GDM1 (cell line): ENCODE measurements around the gene TRPV3.
"Not testable (repeated sequence)": the region's sequence is repeated elsewhere in the genome, so short reads cannot be mapped to it uniquely, and the experiment has no call there.

Experiments used
- DNase-seq: peaks from one replicate; lab custom pipeline; 2025; lab: John Stamatoyannopoulos, UW

TRPV3 gene

DNA sequence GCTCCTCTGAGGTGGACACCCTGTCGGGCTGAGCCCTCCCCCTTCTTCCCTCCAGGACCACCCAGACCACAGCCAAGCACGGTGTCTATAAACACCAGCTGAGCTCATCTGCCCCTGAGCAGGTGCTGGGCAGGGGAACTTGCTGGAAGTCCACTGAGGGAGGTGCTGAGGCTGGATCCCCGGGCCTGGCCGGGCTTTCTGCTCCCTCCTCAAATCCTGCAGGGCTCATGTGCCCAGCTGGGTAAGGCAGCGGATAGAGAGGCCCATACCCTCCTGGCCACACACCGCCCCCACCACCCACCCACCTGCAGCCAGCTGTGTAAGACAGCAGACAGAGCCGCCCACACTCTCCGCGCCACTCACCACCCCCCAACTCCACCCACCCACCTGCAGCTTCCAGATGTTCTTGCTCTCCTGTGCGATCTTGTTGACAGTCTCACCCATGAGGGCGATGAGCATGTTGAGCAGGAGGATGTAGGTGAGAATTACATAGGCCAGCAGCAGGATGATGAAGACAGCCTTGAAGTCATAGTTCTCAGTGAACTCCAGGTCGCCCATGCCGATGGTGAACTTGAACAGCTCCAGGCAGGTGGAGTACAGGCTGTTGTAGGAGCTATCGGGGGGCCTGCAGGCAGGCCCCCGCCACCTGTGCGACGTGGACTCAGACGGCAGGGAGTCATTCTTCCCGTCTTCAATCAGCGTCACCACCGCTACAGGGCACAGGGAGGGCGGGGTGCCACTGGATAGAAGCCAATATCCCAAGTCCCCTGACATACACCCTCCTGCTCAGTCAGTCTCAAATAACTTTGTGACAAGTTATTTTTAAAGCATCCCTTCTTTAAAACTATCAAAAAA lies 15.9 kb upstream of the TRPV3 start:
- DNase-seq: no peak

- no peak for DNase-seq
These were observed 14.6 kb upstream of the TRPV3 start for GRCh38 chr17:3572231-3572630.

DNA sequence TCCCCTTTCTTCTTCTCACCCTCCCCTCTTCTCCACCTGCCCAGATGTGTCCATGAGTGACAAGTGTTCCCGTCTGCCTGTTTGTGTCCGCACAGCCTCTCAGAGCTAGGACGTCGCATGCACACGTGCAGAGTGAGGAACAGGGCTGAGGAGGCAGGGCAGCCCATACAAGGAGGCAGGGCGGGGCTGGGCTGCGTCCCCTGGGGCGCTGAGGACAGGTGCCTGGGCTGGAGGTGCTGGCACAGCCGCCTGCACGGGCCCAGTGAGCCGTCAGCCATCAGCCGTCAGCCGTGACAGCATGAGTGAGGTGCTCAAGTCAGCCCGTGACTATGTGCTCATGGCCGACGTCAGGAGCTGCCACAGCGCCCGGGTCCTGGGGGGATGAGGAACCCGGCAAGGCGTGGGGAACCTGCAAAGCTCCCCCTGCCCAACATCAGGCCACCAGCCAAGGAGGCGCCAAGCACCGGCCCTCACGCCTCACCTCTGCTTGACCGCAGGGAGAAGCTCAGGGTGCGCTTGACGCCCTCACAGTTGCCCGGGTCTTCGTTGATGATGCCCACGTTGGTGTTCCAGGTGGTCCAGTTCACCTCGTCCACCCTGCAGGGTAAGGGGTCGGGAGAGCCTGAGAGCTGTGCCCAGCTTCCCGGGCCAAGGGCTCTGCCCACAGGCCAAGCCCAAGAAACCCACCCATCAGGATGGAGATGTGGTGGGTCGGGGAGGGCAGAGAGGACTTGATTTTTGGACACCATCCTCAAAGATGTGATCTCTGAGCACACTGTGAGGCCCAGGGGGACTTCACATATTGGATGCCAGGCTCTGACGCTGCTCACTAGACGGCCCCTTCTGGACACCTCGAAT lies 13.7 kb upstream of the TRPV3 start:
- DNase-seq: no peak

DNA sequence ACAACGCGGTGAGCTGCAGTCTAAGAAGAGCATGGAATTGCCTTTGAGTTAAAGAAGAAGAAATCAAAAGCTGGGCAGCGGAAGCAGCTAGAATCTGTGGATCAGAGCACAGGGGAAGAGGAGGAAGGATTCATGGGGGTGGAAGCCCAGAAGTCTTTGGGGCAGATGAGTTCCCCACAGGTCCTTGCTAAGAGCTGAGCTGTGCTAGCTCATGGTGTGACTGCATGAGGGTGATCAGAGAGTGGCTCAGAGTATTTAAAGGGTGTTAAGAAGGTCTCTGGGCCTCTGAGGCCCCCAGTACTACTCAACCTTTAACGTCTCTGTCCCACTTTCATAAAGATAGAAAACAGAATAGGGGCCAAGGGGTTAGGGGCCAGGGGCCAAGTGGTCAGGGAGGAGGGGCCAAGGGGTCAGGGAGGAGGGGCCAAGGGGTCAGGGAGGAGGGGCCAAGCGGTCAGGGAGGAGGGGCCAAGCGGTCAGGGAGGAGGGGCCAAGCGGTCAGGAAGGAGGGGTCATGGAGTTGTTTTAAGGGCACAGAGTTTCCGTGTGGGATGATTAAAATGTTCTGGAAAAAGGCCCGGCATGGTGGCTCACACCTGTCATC lies 12.0 kb upstream of the TRPV3 start:
- no peak for DNase-seq

- DNase-seq: no peak
These were observed 8.9 kb upstream of the TRPV3 start for GRCh38 chr17:3566551-3566950.

DNA sequence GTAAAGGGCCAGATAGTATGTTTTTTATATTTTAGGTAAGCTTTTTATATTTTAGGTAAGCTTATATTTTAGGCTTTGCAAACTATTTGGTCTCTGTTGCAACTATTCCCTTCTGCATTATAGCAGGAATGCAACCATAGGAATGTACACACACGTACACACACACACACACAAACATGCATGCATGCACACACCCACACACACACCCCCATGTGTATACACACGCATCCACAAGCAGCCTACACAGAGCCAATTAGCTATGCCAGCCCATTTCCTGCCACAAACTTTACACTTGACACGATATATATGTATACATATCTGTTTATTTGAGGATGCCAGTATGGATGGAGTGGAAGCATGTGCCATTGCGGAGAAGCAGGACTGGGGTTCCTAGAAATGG lies 7.5 kb upstream of the TRPV3 start:
- no peak for DNase-seq

- DNase-seq: not testable (repeated sequence)
These were observed 6.6 kb upstream of the TRPV3 start for GRCh38 chr17:3564241-3564640.

DNA sequence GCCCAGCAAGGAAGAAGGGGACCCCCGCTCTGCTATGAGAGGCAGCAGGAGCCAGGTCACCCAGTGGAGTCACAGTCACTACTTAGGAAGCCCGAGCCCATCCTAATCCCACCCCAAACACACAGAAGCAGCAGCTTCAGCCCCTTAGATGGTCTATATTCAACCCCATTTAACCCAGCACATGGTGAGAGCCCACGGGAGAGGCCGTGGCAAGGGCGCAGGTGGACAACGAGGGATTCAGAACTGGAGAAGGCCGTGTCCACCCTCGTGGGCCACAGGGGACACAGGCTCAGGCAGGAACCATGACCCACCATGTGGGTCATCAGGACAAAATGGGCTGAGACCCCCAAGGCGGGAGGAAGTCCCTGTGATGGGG lies 1.6 kb upstream of the TRPV3 start:
- DNase-seq: no peak

DNA sequence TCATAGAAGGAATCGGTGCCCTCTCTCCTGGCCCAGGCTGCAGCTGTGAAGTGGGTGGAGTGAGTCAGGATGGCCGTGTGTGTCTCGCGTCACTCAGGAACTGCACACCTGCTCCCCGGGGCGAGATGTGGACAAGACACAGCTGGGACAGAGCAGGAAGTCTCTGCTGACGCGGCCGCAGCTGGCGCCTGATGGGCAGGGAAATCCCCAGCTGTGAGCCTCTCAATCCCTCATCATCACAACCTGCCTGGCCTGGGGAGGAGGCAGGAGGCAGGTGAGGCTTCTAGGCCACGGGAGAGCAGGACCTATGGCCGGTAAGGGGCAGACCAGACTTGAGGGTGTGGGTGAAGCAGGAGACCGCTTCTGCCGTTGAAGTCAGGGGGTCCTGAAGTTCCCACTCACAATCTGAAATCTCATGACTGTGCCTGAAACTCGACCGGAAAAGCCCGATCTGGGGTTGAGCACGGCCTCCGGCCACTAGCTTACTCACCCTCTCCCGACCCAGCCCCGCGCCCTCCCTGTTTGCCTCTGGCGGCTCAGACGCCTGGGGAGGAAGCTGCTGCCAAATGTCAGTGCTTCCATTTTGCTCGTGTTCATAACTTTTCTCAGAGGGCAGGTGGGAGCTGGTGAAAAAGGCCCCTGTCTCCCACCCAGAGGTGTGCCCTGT lies 1.1 kb upstream of the TRPV3 start:
- DNase-seq: no peak

DNA sequence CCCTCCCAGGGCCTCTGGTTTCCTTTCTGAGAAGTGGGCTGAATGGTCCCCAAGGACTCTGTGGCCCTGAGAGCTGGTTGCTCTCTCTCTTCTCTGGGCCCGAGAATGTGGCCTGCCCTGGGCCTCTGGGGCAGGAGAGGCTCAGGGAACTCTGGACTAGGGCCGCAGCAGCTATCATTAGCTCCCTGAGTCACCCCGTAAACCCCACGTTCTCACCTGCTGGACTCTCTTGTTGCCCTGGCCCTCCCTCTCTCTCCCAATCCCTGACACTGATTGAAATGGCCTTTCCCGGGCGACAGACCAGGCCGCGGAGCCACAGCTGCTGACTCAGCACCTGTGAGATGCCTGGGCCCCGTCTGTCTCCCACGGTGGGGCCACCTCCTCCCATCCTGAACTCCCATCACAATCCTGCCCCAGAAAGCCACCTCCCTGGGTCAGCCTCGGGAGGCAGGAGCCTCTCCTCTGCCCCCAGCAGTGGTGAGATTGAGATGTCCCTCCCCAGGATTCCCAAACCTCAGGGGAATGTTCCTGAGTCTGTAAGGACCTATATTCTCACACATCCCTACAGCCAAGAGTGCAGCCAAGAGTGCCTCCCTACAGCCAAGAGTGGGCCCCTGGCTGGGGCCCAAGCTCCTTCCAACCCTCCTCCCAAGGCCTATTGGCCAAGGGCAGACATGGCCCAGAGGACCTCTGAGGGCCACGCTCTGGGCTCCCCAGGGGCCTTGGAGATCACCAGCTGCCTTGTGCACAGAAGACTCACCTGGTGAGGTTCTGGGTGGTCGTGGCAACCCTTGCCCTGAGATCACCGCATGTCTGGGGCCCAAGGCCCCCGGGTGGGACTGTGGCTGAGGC lies 470 bp downstream of the TRPV3 start:
- DNase-seq: no peak

DNA sequence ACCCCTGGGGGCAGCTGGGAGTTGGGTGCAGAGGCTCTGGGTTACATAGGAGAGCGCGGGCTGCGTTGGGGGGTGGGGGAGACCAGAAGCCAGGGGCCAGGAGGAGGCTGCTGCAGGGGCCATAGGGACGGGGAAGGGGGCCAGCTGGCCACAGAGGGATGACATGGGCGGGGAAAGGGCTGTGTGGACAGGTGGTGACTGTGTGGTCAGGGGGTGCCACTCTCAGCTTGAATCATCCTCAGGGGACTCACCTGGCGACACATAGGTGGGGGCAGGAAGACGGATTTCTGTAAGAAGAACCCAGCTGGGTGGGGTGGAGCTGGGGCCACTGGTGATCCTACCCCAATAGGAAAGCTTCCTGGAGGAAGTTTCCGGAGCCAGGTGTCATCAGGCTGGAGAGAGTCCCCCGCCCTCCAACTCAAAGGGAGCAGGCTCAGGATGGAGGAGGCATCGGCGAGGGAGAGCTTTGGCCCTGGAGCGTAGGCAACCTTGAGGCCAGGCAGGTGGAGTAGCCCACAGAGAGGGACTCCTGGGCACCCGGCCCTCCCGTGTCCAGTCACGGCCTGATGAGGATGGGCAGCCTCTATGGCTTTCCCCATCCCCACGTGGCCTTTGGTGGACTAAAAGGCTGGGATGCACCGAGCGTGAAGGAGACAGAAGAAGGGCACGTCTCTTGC lies 1.2 kb downstream of the TRPV3 start:
- DNase-seq: no peak

DNA sequence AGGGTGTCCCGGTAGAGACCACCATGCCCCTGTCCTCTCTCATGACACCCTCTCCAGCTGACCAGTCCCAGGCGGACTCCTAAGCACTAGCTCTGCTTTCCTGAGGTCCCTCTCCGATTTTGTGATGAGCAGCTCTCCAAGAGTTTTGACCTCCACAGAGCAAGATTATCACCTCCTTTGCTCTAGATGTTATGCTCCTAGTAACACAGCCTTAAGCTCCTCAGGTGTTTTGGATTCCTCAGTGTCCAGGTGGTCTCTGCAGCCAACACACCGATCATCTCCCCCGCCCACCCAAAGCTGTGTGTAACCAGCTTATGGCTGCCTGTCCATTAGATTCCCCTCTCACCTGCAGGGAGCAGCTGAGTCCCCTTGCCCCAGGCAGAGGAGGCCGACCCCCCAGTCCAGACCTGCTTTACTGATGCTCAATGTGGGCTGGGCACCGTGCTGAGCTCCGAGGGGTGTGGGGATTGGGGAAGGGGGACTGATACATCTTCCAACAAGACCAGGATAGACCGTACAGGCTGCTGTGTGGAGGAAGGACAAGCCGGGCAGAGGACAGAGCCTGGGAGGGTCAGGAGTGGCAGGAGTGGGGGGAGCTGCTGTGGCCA lies 2.3 kb downstream of the TRPV3 start:
- DNase-seq: no peak

- DNase-seq: no peak
These were observed 3.2 kb downstream of the TRPV3 start for GRCh38 chr17:3554440-3554839.

DNA sequence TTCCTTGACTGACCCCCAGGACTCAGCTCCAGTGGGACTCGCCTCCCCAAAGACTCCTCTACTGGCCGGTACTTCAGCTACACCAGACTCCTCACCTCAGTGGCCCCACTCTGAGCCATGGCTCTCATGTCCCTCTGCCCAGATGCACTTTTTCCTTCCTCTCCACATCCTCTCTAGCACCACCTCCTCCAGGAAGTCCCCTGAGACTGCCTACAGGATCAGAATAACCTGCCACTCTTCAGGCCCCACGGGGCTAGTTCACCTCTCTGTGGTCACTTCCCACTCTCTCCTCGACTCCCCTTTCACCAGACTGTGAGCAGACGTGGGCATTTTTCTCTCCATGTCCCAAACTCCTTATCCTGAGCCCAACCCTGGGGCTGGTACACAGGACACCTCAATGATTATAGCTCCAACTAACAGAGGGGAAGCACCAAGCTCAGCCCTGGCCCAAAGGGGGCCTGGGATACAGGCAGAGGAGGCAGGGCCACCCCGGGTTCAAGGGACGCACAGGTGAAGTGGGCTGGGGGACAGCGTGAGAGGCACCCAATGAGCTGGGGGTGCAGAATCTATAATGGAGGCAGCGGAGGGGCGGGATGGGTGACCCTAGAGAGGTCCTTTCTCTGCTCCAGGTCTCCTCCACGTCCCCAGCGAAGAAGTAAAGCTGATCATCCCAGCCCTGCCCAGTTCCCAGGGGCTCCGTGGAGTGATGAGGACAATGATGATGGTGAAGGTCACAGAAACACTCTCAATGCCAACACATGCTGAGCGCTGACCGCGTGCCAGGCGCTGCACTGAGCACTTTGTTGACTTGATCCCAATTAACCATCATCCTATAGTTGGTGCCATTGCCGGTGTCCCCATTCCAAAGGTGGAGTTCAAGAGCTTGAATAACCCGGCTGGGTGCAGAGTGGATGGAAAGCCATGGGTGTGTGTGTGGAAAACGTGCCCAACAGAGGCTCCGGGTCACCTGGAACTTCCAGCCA lies 3.9 kb downstream of the TRPV3 start:
- no peak for DNase-seq

- no peak for DNase-seq
These were observed 4.7 kb downstream of the TRPV3 start for GRCh38 chr17:3552916-3553315.

DNA sequence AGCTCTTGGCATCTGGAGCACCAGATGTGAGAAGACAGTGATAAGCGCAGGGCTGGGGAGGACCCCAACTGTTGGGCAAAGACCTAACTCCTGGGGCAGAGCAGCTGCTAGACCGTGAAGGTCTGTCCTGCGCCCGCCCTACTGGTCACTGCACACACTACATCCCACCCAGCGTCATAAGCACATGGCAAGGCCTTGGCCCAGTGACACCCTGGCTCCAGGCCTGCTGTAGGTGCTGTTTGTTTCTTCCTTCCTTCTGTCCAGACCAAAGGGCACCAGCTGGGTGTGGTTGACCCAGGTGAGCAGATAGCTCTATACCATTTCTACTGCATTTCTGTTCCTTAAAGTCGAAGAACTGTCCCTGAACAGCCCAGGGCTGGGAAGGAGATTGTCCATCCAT lies 6.4 kb downstream of the TRPV3 start:
- no peak for DNase-seq

DNA sequence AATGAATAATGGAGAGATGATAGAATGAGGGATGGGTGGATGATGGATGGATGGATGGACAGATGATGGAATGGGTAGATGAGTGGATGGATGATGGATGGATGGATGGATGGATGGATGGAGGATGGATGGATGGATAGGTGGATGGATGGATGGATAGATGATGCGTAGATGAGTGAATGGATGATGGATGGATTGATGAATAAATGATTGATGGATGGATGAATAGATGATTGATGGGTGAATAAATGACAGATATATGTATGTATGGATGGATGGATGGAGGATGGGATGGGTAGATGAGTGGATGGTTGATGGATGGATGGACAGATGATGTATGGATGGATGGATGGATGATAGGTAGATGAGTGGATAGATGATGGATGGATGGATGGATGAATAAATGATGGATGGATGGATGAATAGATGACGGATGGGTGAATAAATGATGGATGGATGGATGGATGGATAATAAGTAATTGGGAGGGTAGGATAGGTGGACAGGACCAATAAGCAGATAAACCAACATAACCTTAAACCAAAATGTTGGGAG lies 7.9 kb downstream of the TRPV3 start:
- DNase-seq: no peak

- no peak for DNase-seq
These were observed 10.0 kb downstream of the TRPV3 start for GRCh38 chr17:3547628-3548027.

DNA sequence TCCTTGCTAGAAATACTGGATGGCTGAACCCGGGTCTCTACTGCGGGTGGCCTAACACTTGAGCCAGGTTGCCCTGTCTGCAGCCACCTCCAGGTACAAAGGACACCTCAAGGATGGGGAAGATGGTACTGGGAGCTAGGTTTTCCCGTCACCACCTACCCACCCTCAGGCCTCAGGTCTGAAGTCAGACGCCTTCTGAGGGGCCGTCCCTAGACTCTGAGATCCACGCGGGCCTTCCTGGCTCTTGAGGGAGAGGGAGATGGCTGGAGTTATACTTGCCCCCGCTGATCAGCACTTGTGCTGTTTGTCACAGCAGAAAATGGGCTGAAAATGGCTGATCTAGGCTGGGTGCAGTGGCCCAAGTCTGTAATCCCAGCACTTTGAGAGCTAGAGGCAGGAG lies 10.6 kb downstream of the TRPV3 start:
- DNase-seq: no peak
